Keratinocyte (primary cell): Measurements from ENCODE around the gene ATG14. TPM values are rescaled to one million over a fixed set of nuclear protein-coding genes. Genes with fewer than 3 reads are reported as not detected.

ENCODE experiments used
- DNase-seq: peaks from one replicate; pipeline ENCODE4 v3.0.0-alpha.2; 2011; ENCODE audit warnings: low read depth, missing footprints, low spot score
- FAIRE-seq: peaks from 2 replicates; lab custom pipeline; 2011; peaks lifted over from hg19 to GRCh38; lab: Jason Lieb, UNC
- H2AFZ ChIP-seq: 2 replicates; pipeline ENCODE4 v1.6.0; 2012; ENCODE audit warnings: low read length, control low read depth, inconsistent platforms; ENCODE audit not compliant: control insufficient read depth
- H3K27ac ChIP-seq: 2 replicates; pipeline ENCODE4 v1.5.1; 2011; ENCODE audit warnings: low read length; ENCODE audit not compliant: control insufficient read depth, insufficient read depth
- H3K27me3 ChIP-seq: 3 replicates; pipeline ENCODE4 v1.6.0; 2011; ENCODE audit warnings: low read length; ENCODE audit not compliant: control insufficient read depth, insufficient read depth; ENCODE audit errors: extremely low read depth
- H3K36me3 ChIP-seq, 2 experiments: 2 replicates in 1 of 2; 3 replicates in 1 of 2; pipeline ENCODE4 v1.5.1; 2011; ENCODE audit warnings: low read length in 2 of 2, mild to moderate bottlenecking in 1 of 2; ENCODE audit not compliant: control insufficient read depth in 2 of 2, insufficient read depth in 2 of 2; ENCODE audit errors: extremely low read depth in 1 of 2
- H3K4me1 ChIP-seq: 3 replicates; pipeline ENCODE4 v1.5.1; 2011; ENCODE audit warnings: low read length; ENCODE audit not compliant: control insufficient read depth, insufficient read depth; ENCODE audit errors: extremely low read depth
- H3K4me2 ChIP-seq: 3 replicates; pipeline ENCODE4 v1.6.0; 2011; ENCODE audit warnings: low read depth, low read length; ENCODE audit not compliant: control insufficient read depth, insufficient read depth; ENCODE audit errors: extremely low read depth
- H3K4me3 ChIP-seq, 3 experiments: fragments of 200-600 bp in 1 of 3; sonication (generic) in 1 of 3; 2 replicates in 2 of 3; 3 replicates in 1 of 3; pipeline ENCODE4 v1.5.1; 2011 to 2016; ENCODE audit warnings: low read length in 3 of 3, mild to moderate bottlenecking in 3 of 3, control low read depth in 2 of 3, inconsistent platforms in 1 of 3, low read depth in 1 of 3, mixed read lengths in 1 of 3, mixed run types in 1 of 3, moderate library complexity in 1 of 3; ENCODE audit not compliant: control insufficient read depth in 2 of 3, insufficient read depth in 2 of 3; ENCODE audit errors: extremely low read depth in 1 of 3
- H3K79me2 ChIP-seq: 2 replicates; pipeline ENCODE4 v1.6.0; 2012; ENCODE audit warnings: low read length; ENCODE audit not compliant: control insufficient read depth, insufficient read depth
- H3K9ac ChIP-seq: 3 replicates; pipeline ENCODE4 v1.6.0; 2011; ENCODE audit warnings: low read length; ENCODE audit not compliant: control insufficient read depth, insufficient read depth; ENCODE audit errors: extremely low read depth
- H3K9me1 ChIP-seq: 3 replicates; pipeline ENCODE4 v1.6.0; 2011; ENCODE audit warnings: low read length; ENCODE audit not compliant: control insufficient read depth, insufficient read depth; ENCODE audit errors: extremely low read depth
- H3K9me3 ChIP-seq: 2 replicates; pipeline ENCODE4 v1.5.1; 2012; ENCODE audit warnings: low read depth, low read length; ENCODE audit not compliant: control insufficient read depth
- H4K20me1 ChIP-seq: 3 replicates; pipeline ENCODE4 v1.6.0; 2011; ENCODE audit warnings: low read length; ENCODE audit not compliant: control insufficient read depth, insufficient read depth; ENCODE audit errors: extremely low read depth
- CTCF ChIP-seq, 3 experiments: IDR thresholded peaks in 1 of 3; conservative IDR thresholded peaks in 1 of 3; optimal IDR thresholded peaks in 1 of 3; 2 replicates in 2 of 3; 3 replicates in 1 of 3; pipeline versions ENCODE3 to v1.5.1; 2011; ENCODE audit warnings: low read length in 3 of 3, mild to moderate bottlenecking in 3 of 3, moderate library complexity in 2 of 3, control low read depth in 1 of 3, inconsistent platforms in 1 of 3; ENCODE audit not compliant: insufficient read depth in 2 of 3; ENCODE audit errors: extremely low read depth in 1 of 3
- EZH2 ChIP-seq: IDR thresholded peaks from one replicate; pipeline ENCODE4 v1.6.1; 2012; ENCODE audit warnings: inconsistent platforms, mild to moderate bottlenecking, low read length, moderate library complexity
- dilution Hi-C: fragments of 300-500 bp; cut with MboI; formaldehyde crosslinking; loops from one replicate; pipeline ENCODE4 v1.7.0; 2020; ENCODE audit warnings: low sequenced_read_pairs; ENCODE audit not compliant: extremely low pct_ligation_motif_present
- polyA plus RNA-seq, 5 experiments: library from polyadenylated mRNA; depleted of rRNA in 3 of 5; stranded (reverse) in 3 of 5; stranded (forward) in 1 of 5; unstranded in 1 of 5; fragments of >200 nt; gene quantifications; 1 replicate in 1 of 5; 2 replicates in 3 of 5; 3 replicates in 1 of 5; pipeline versions ENCODE4 v1.2.1 to v1.2.3, GENCODE V29; 2011 to 2012; ENCODE audit warnings: missing spikeins in 2 of 5, low read depth in 1 of 5, low replicate concordance in 1 of 5
- small RNA-seq, 3 experiments: library from RNA; depleted of rRNA; stranded (forward); fragments of <200 nt; gene quantifications; one replicate each; pipeline ENCODE3, GENCODE V24; 2012; ENCODE audit warnings: low read depth in 3 of 3, low replicate concordance in 1 of 3; ENCODE audit not compliant: insufficient read length in 3 of 3

The ATG14 gene
- polyA plus RNA-seq, 1 donor (not counting 4 experiments of a cell fraction or from before 2014, with no cell fraction given) = 7.0 TPM

GRCh38 chr14:55317542-55318306, 93.9 kb downstream of the ATG14 start:
- H4K20me1 ChIP-seq = no peaks in the 10 kb centered on the region
- FAIRE-seq (no peak), DNase-seq (no peak)
- H3K27me3 ChIP-seq = no peaks in the 10 kb centered on the region
- H3K9me1 ChIP-seq = no peaks in the 10 kb centered on the region
- H3K27ac ChIP-seq = no peak overlapping the region
- no peak overlapping the region for H2AFZ ChIP-seq
- no peak overlapping the region for H3K9ac ChIP-seq
- H3K4me1 ChIP-seq = no peaks in the 10 kb centered on the region
- peaks cover under 1% of the 10 kb centered on the region for H3K9me3 ChIP-seq
- H3K4me3 ChIP-seq = no peak overlapping the region
- H3K79me2 ChIP-seq = peaks cover 5% of the 10 kb centered on the region
- H3K4me2 ChIP-seq = no peak overlapping the region
- TF ChIP-seq EZH2 (no peak), CTCF (optimal IDR thresholded peaks at IDR 0.05 in 1 of 3, IDR thresholded peaks at IDR 0.05 in 1 of 3, conservative IDR thresholded peaks at IDR 0.05 in 1 of 3; ENCODE audit: extremely low read depth in 1 of 3, insufficient read depth in 2 of 3, low read length in 3 of 3) (no peak)
- dilution Hi-C loops = no loop called here
- peaks cover 0 to 1% of the 10 kb centered on the region in 2 experiments for H3K36me3 ChIP-seq

GRCh38 chr14:55316564-55316963, 95.1 kb downstream of the ATG14 start:
- no peaks in the 10 kb centered on the region for H4K20me1 ChIP-seq
- no peaks in the 10 kb centered on the region for H3K27me3 ChIP-seq
- H2AFZ ChIP-seq = no peak overlapping the region
- no peak overlapping the region for H3K9ac ChIP-seq
- dilution Hi-C loops = no loop called here
- DNase-seq (no peak), FAIRE-seq (no peak)
- no peak overlapping the region for H3K27ac ChIP-seq
- TF ChIP-seq EZH2 = no peak
- no peak for TF ChIP-seq CTCF (optimal IDR thresholded peaks at IDR 0.05 in 1 of 3, IDR thresholded peaks at IDR 0.05 in 1 of 3, conservative IDR thresholded peaks at IDR 0.05 in 1 of 3; ENCODE audit: extremely low read depth in 1 of 3, insufficient read depth in 2 of 3, low read length in 3 of 3)
- peaks cover 8% of the 10 kb centered on the region for H3K9me3 ChIP-seq
- H3K36me3 ChIP-seq = peaks cover 1 to 3% of the 10 kb centered on the region in 2 experiments
- no peaks in the 10 kb centered on the region for H3K9me1 ChIP-seq
- no peaks in the 10 kb centered on the region for H3K4me1 ChIP-seq
- no peak overlapping the region for H3K4me3 ChIP-seq
- no peak overlapping the region for H3K4me2 ChIP-seq
- peaks cover 7% of the 10 kb centered on the region for H3K79me2 ChIP-seq

Small RNA genes lying within 50 kb of the gene (small RNA-seq; reads per million reads assigned to genes)
- gene AL356801.1 = 0 reads per million in 3 experiments

Other genes starting within 250 kb of the ATG14 start
- gene DLGAP5, start 220.2 kb downstream of the ATG14 start, polyA plus RNA-seq = 1.3 to 15.3 TPM (median 9.1 TPM) in 3 replicates
- gene FBXO34, start 140.4 kb downstream of the ATG14 start, polyA plus RNA-seq = 16.0 to 18.0 TPM (median 16.5 TPM) in 3 replicates
- not detected in 3 replicates for gene TBPL2, start 28.8 kb upstream of the ATG14 start, polyA plus RNA-seq
- gene KTN1, start 168.4 kb upstream of the ATG14 start, polyA plus RNA-seq = 62.6 to 121 TPM (median 81.3 TPM) in 3 replicates